ENCODE measurements around the gene NPC1. TPM values are rescaled to one million over a fixed set of nuclear protein-coding genes. Genes with fewer than 3 reads are reported as not detected.

The NPC1 gene
- total RNA-seq, 6 experiments from 2014 or later = 25.4 to 46.2 (median 34.3) TPM

DNA sequence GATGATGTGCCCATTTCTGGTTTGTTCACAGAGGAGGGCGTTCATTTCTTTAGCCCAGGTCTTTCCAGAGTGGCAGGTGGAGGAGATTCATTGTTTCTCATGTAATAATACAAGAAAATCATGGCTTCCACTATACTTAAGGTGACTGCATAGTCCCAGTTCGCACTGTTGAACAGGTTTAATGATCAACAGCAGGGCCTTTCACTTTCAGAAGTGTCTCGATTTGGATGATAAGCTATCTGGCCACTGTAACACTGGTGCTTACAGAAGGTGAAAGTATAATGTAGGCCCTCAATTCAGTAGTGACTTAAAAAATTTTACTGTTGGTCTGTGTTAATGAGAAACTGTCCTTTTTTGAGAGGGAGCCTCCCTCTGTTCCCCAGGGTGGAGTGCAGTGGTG is 81.6 kb downstream of the NPC1 start:
- H3K9me3 Mint-ChIP-seq = no peaks in the 10 kb centered on the region
- H3K27ac Mint-ChIP-seq = no peak overlapping the region; the same call in 1 of the 2 replicates
- TF ChIP-seq, protein P1, sequence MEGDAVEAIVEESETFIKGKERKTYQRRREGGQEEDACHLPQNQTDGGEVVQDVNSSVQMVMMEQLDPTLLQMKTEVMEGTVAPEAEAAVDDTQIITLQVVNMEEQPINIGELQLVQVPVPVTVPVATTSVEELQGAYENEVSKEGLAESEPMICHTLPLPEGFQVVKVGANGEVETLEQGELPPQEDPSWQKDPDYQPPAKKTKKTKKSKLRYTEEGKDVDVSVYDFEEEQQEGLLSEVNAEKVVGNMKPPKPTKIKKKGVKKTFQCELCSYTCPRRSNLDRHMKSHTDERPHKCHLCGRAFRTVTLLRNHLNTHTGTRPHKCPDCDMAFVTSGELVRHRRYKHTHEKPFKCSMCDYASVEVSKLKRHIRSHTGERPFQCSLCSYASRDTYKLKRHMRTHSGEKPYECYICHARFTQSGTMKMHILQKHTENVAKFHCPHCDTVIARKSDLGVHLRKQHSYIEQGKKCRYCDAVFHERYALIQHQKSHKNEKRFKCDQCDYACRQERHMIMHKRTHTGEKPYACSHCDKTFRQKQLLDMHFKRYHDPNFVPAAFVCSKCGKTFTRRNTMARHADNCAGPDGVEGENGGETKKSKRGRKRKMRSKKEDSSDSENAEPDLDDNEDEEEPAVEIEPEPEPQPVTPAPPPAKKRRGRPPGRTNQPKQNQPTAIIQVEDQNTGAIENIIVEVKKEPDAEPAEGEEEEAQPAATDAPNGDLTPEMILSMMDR (IDR thresholded peaks at IDR 0.05) = no peak
- DNase-seq = no peak
- no peaks in the 10 kb centered on the region for H3K27me3 Mint-ChIP-seq (ENCODE audit: insufficient read depth)
- H3K36me3 Mint-ChIP-seq (ENCODE audit: low read depth) = peaks cover 5% of the 10 kb centered on the region; the same call in 1 of the 2 replicates
- peak overlapping the region; percentile 97 for H3K4me3 Mint-ChIP-seq
- peaks cover 25% of the 10 kb centered on the region for H3K4me1 Mint-ChIP-seq (ENCODE audit: low read depth)

DNA sequence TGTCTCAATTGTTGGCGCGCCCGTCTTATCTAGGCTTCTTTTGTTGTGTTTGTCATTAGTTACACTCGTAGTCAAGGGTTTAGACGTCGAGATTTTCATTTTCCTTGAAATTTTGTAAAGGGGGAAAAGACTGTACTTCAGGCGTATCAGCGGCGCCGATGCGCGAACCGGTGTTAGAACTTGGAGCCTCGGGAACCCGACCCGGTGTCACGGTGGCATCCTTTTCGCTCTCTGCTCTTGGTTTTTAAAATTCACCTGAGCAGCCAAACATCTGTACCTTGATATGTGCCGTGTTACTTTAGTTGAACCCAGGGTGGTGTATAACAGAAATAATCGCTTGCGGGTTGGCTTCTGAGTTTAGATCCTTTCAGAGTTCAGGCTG is 82.4 kb downstream of the NPC1 start:
- Mint-ChIP-seq H3K27ac (peak overlapping the region; percentile 86), H3K36me3 (ENCODE audit: low read depth) (peaks cover 5% of the 10 kb centered on the region; the same call in 1 of the 2 replicates), H3K27me3 (ENCODE audit: insufficient read depth) (no peaks in the 10 kb centered on the region), H3K9me3 (no peaks in the 10 kb centered on the region), H3K4me1 (ENCODE audit: low read depth) (peaks cover 33% of the 10 kb centered on the region), H3K4me3 (peak overlapping the region; percentile 97)
- no peak for DNase-seq
- TF ChIP-seq, protein P1 (IDR thresholded peaks at IDR 0.05) = no peak

DNA sequence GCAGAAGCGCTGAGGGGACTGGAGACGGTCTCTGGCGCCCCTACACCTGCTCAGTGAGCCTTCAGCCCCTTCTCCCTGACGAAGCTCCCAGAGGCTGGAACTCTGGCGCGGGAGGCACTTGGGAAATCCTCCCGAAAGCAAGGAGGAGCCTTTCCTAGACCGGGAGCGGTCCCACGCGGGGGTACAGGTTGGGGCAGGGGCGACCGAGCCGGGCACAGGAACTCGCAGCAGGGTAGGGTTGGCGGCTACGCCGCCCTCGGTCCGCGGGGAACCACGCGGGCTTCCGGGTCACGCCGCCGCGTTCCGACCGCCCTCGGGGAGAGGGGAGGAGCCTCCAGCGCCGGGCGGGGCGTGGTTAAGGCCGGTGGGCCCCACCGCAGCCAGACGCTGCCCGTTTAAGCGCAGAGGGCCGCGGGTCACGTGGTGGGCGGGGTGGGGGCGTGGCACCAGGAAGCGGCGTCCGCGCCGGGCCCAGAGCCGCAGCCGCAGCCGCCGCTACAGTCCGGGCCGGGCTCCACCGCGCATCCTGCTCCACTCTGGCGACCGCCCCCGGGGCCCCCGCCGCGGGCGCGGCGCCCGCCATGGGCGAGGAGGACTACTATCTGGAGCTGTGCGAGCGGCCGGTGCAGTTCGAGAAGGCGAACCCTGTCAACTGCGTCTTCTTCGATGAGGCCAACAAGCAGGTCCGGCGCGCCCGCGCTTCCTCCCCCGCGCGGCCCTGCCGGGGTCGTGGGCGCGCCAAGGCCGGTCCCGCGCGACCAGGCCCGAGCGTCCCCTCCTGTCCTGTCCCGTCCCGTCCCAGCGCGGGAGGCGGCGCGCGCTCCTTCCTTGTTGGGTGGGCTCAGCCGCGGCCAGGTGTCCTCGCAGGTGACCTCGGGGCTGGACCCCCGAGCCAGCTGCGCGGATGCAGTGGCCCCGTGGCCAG is 83.0 kb downstream of the NPC1 start, which contains the start of gene RMC1:
RMC1 (plus strand) TSS at position 474 of the 925 bp plus-strand sequence; CDS start at position 582, 108 bp downstream.
- DNase-seq = peak; percentile 89
- TF ChIP-seq, protein P1 (IDR thresholded peaks at IDR 0.05) = no peak
- Mint-ChIP-seq H3K4me3 (peak within 1 kb of the TSS; percentile 97), H3K36me3 (ENCODE audit: low read depth) (peaks cover 5% of the 10 kb centered on the region; the same call in 1 of the 2 replicates), H3K27me3 (ENCODE audit: insufficient read depth) (no peaks in the 10 kb centered on the region), H3K27ac (peak within 1 kb of the TSS; percentile 86), H3K4me1 (ENCODE audit: low read depth) (peaks cover 39% of the 10 kb centered on the region), H3K9me3 (no peaks in the 10 kb centered on the region)

DNA sequence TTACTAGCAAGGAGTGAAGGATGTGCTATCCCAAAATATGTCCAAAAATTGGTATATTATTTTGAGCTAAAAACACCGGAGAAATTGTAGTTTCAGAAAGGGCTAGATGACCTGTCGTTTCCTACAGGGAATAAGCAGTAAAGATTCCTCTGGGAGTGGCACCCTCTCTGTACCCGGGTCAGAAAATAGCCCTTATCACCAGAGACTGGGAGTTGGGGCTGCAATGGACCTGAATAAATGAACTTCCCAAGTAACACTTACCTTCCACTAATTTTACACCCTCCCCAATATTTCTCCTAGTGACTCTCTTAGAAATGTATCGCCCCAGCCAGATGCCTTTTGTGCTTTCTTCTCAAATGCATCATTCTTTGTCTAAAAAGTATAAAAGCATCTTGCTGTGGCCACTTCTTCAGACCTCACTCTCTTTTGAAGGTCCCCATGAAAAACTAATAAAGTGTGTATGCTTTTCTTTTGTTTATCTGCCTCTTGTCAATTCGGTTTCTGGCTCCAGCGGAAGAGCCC is 83.7 kb downstream of the NPC1 start:
- Mint-ChIP-seq H3K4me3 (peak overlapping the region; percentile 87), H3K27ac (peak overlapping the region; percentile 76), H3K4me1 (ENCODE audit: low read depth) (peaks cover 44% of the 10 kb centered on the region), H3K36me3 (ENCODE audit: low read depth) (peaks cover 5% of the 10 kb centered on the region; the same call in 1 of the 2 replicates), H3K9me3 (no peaks in the 10 kb centered on the region), H3K27me3 (ENCODE audit: insufficient read depth) (no peaks in the 10 kb centered on the region)
- TF ChIP-seq, protein P1 (IDR thresholded peaks at IDR 0.05) = no peak
- no peak for DNase-seq

DNA sequence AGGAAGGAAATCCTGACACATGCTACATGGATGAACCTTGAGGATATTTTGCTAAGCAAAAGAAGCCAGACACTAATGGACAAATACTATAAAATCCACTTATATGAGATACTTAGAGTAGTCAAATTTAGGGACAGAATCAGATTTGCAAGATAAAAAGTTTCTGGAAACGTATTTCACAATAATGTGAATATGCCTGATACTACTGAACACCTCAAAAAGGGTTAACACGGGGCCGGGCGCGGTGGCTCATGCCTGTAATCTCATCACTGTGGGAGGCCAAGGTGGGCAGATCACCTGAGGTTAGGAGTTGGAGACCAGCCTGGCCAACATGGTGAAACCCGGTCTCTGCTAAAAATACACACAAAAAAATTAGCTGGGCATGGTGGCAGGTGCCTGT is 84.7 kb downstream of the NPC1 start:
- no peak overlapping the region for H3K4me3 Mint-ChIP-seq
- H3K27ac Mint-ChIP-seq = no peak overlapping the region
- no peaks in the 10 kb centered on the region for H3K9me3 Mint-ChIP-seq
- H3K4me1 Mint-ChIP-seq (ENCODE audit: low read depth) = peaks cover 44% of the 10 kb centered on the region
- peaks cover 5% of the 10 kb centered on the region; the same call in 1 of the 2 replicates for H3K36me3 Mint-ChIP-seq (ENCODE audit: low read depth)
- no peak for DNase-seq
- no peaks in the 10 kb centered on the region for H3K27me3 Mint-ChIP-seq (ENCODE audit: insufficient read depth)
- TF ChIP-seq, protein P1 (IDR thresholded peaks at IDR 0.05) = no peak

Measured in HFFc6 (cell line).